HG03342 (cell line): ENCODE results near the gene BBC3.

Source experiments
- ATAC-seq: cut with Tn5 transposase; IDR thresholded peaks from one replicate; pipeline ENCODE4 v1.9.1; 2021; ENCODE audit warnings: mild to moderate bottlenecking, moderate library complexity; ENCODE audit not compliant: unreplicated experiment

The BBC3 gene

GRCh38 chr19:47232422-47233211 is 1.6 kb upstream of the BBC3 start:
- ATAC-seq, result no peak

GRCh38 chr19:47231215-47232054 is 436 bp upstream of the BBC3 start:
- ATAC-seq, result no peak

DNA sequence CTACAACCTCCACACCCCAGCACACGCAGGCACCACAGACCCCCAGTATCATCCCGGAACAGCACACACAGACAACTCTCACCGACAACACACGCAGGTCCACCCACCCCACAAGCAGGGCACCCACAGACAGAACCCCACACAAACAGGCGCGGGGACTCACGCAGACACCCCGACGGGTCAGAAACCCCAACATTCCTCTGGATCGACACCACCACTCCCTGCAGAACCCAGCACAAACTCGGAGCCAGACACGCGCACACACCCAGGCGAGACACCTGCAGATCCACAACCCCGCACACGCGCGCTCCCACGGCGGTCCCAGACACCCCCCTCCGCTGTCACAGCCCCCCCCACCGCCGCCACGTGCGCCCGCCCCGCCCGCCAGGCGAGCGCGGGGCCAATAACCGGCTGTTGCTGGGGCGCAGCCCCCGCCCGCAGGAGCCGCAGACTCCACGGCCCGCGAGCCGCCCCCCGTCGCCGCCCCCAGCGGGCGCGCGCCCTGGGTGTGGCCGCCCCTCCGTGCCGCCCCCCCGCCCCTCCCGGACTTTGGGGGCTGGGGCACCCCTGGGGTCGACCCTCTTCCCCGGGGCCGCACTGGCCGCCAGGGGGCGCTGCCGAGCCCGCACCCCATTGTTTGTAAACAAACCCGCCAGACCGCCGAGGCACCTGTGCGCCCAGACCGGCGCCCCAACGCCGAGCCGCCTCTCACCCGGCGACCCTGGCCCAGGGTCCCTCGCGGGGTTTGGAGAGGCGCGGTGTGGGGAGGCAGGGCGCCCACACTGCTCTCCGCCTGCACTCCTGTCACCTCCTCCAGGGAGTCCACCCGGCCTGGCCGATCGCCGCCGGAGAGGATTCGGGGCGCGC is 712 bp downstream of the BBC3 start:
- ATAC-seq, result no peak

- no peak for ATAC-seq
Observed at GRCh38 chr19:47229676-47230053, 1.3 kb downstream of the BBC3 start.

DNA sequence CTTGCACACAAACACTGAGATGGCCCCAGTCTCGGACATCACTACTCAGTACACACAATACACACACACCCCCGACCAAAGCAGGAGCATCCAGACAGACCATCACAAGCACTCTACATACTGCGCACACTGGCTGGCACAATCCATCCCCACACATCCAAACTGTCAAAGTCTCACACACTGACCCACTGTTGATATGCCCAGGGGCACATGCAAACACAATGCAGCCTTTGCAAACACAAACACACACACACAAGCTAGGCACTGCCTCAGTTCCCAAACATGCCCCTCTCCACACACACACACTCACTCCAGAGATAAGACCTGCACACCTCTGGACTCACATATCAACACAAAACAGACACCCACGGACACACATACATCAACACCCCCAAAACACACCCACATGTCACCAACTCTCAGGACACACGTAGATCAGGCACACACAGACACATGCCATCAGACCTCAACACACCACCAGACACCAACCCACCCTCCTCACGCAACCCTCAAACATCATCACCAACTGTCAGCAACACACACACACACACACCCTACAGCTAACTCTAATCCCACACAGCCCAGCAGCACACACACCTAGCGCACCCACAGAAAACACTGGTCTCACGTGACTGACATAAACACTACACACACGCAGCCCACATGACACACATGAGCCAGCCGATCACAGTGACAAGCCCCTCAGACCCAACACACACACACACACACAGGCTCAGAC is 1.9 kb downstream of the BBC3 start:
- ATAC-seq, result no peak

DNA sequence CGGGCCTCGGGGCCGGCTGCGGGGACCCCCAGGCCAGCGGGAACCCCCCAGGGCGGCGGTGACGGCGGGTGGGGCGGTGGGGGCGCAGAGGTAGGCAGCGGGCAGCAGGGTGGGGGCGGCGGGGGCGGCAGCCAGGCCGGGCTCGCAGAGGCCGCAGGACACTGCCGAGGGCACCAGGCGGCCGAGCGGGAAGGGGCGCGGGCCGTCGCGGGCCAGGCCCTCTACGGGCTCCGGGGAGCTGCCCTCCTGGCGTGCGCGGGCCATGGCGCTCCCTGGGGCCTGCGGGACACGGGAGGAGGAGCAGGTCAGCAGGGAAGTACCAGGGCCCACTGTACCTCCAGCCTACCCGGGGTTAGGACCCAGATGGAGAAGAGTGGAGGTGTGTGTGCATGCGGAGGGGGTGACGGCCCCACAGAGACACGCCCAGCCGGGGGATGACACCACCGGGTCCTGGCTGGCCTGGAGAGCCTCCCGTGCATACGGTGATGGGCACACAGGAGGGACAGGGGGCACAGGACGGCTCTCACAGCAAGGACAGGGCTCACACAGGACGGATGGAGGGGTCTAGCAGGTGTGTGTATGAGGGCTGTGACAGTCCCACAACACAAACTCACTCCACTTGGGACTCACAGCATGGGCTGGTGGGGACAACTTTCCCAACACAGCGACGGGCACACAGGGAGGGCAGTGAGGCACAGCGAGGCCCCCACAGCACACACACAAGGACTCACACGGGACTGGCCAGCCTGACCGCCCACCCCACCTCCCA is 2.6 kb downstream of the BBC3 start:
- no peak for ATAC-seq

DNA sequence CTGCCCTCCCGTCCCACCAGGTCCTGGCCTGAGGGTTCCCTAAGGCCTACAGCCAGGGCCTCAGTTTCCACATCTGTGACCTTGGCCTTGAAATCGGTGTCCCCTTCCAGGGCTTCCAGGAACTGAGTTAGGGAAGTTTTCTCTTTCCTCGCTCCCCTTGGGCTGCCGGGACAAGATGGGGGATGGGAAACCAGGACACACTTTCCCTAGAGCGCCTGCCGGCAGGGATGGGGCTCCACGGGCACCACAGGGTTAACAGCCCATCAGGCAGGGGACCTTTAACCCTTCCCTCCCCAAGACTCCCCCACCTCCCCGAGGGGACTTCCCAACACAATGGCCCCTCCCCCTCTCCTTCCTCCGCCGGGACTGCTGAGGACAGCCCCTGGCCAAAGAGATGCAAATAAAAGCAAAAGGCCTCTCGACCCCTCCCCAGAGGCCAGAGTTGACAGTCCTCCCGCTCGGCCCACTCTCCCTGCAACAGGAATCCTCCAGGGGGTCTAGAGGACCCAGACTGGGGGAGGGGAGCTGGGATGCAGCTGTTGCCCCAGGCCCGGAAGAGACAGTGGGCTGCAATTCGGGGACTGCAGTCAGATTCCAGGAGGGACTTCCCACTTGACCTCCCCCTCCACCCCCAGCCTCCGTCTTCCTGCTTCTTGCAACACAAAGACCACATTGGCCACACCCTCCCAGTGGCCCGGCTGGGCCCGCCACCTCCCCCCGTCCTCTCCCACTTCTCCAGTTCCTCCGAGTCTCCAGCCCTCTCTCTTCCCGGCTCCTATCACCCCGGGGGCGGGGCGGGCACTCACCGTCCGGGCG is 3.4 kb downstream of the BBC3 start:
- ATAC-seq, result no peak

GRCh38 chr19:47226426-47227351 is 4.3 kb downstream of the BBC3 start:
- peak; percentile 24 for ATAC-seq

DNA sequence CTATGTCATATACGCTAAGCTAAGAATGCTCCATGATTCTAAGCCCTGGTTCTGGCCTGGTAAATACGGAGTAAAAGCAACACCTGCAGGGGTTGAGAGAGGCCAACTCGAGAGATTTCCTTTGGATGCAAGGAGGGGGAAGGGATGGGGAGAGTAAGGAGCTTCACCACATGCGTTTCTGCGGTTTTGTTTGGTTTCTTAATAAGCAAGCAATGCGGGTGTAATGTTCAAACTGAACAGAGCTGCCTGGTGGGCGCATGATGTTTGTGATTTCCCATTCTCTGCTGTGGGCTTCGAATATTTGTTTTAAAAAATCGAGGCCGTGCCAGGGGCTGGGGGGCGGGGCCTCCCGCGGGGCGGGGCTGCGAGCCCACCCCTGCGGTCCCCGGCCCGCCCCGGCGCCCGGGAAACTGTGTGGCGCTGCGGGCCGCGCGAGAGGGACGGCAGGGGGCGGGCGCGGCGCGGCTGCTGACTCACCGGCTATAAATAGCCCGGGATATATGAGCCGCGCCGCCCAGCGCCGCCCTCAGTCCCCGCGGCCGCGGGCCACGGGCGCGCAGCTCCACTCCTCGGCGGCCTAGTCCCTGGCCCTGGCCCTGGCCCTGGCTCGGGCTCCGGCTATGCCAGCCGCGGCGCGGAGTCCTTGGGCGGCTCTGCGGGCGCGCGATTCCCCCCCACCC is 5.1 kb downstream of the BBC3 start:
- ATAC-seq, result peak; percentile 39

DNA sequence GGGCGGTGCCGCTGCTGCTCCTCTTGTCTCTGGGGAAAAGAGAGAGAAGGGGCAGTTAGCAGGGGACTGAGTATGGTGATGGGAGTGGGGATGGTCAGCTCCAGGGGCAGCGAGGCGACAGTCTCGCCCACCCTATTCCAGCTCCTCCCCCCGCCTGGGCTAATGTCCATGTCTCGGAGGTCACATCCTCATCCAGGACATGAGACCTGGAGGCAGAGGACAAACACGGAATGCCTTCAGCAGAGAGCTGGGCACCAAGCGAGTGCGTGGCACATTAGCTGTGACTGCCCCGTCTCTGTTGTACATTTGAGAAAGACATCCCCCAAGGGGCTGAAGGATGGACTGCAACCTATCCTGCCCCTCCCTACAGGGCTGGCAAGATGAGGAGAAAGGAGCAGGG is 9.1 kb downstream of the BBC3 start:
- ATAC-seq, result no peak

- ATAC-seq, result no peak
Observed at GRCh38 chr19:47221080-47221841, 9.7 kb downstream of the BBC3 start.

DNA sequence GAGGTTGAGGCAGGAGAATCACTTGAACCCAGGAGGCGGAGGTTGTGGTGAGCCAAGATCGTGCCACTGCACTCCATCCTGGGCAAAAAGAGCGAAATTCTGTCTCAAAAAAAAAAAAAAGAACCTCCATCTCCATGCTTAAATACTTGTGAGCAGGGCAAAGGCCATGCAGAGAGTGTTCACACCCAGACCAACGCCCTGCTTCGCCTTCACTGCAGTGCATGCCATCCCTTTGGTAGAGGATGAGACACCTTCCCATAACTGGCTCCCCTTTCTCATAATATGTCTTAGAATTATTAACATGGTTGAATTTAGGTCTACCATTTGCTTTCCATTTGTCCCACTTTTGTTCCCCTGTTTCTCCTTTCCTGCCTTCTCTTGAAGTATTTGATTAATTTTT is 15.4 kb downstream of the BBC3 start:
- ATAC-seq, result no peak

DNA sequence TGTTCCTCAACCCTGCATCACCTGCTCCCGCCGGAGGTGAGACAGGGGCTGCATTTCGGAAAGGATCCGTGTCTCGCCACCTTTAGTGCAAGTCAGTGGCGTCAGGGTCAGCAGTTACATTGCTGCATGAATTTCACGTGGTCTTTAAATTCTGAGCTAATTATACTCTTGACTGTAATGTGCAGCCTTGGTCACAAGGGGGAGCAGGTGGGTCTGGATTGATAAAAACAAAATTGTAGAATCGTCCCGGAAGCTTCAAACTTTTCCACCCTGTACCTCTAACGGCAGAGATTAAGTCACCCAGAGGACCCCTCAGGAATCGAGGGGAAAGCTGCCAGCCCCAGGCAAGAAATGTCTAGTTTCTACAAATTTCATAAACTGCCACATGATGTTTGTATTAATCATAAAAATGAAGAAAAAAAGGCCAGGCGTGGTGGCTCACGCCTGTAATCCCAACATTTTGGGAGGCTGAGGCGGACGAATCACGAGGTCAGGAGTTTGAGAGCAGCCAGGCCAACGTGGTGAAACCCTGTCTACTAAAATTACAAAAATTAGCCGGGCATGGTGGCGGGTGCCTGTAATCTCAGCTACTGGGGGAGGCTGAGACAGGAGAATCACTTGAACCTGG is 20.2 kb downstream of the BBC3 start:
- ATAC-seq, result no peak

GRCh38 chr19:47210180-47210490 is 20.9 kb downstream of the BBC3 start:
- no peak for ATAC-seq

- no peak for ATAC-seq
Observed at GRCh38 chr19:47209319-47210179, 21.4 kb downstream of the BBC3 start.
